ENCODE measurements around the gene SGCD. TPM values are rescaled to one million over a fixed set of nuclear protein-coding genes. Genes with fewer than 3 reads are reported as not detected.

The SGCD gene
- total RNA-seq, 2 experiments from 2014 or later, result not detected

DNA sequence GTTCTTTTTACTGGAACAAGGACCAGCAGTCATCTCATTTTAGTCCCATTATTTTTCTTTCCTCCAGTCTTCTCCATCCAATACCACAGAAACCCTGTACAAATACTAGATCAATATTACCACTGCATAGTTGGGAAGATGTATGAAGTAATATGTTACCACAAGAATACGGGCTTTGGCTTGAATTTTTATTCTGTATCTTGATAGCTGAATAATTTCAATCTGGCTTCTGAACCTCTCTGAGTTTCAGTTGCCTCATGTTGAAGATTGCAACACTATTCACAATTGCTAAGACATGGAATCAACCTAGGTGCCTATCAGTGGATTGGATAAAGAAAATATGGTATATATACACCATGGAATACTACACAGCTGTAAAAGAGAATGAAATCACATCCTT, 82.9 kb downstream of the SGCD start:
- no peaks in the 10 kb centered on the region for H3K36me3 ChIP-seq (ENCODE audit: insufficient read depth, low read length)
- no peak overlapping the region for H3K27ac ChIP-seq (ENCODE audit: low read depth, low read length, poor library complexity, severe bottlenecking)
- H2AFZ ChIP-seq (ENCODE audit: low read length), result no peak overlapping the region
- no peaks in the 10 kb centered on the region for H4K20me1 ChIP-seq (ENCODE audit: insufficient read depth, low read length)
- H3K4me2 ChIP-seq (ENCODE audit: low read length), result no peak overlapping the region
- intact Hi-C loops (cut with micrococcal nuclease; ENCODE audit: unreplicated experiment), result no loop called here
- CTCF ChIA-PET (ENCODE audit: unreplicated experiment), result no interaction called here
- no TSS peak for BruUV-seq (replicated peaks)
- DNase-seq (ENCODE audit: low spot score), result no peak
- no peak overlapping the region for H3K4me3 ChIP-seq (ENCODE audit: low read depth, low read length, poor library complexity, severe bottlenecking)
- no peaks in the 10 kb centered on the region for H3K79me2 ChIP-seq (ENCODE audit: insufficient read depth, low read depth, low read length)
- H3K9me3 ChIP-seq (ENCODE audit: low read length), result no peaks in the 10 kb centered on the region
- no peaks in the 10 kb centered on the region for H3K9me2 ChIP-seq (ENCODE audit: insufficient read depth, low read length)
- TF ChIP-seq CTCF (conservative IDR thresholded peaks at IDR 0.05; ENCODE audit: low read length) (no peak), EZH2phosphoT487 (IDR thresholded peaks at IDR 0.05; ENCODE audit: borderline replicate concordance, low read depth, low read length) (no peak)
- POLR2A ChIA-PET, result interaction anchor here (0.7 to 1.3 kb wide), 3 partner anchors 9 to 30 kb away, joined by 3 to 4 read pairs (median 4); no protein-coding TSS in a partner anchor
- no peaks in the 10 kb centered on the region for H3K4me1 ChIP-seq (ENCODE audit: insufficient read depth, low read length, poor library complexity, severe bottlenecking)

DNA sequence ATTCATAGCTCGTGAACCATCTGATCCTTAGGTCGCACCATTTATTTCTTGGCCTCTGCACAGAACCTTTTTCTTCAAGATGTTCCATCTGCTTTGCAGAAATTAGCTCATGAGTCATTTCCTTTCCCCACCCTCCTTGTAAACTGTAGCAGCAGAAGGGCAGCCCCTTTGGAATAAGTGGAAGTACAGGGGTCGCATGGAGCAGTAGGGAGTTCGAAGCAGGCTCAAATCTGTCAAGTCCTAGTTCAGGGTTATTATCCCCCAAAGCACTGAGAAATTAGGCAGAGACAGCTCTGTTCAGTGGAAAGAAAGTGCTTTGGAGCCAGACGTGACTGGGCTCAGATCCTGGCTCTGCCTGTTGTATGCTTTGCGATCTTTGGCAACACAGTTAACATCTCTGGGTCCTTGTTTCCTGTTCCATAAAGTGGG, 84.2 kb downstream of the SGCD start:
- no peak for TF ChIP-seq EZH2phosphoT487 (IDR thresholded peaks at IDR 0.05; ENCODE audit: borderline replicate concordance, low read depth, low read length)
- no peak for TF ChIP-seq CTCF (conservative IDR thresholded peaks at IDR 0.05; ENCODE audit: low read length)
- no peak for DNase-seq (ENCODE audit: low spot score)
- Histone ChIP-seq H3K36me3 (ENCODE audit: insufficient read depth, low read length) (no peaks in the 10 kb centered on the region), H3K4me3 (ENCODE audit: low read depth, low read length, poor library complexity, severe bottlenecking) (no peak overlapping the region), H3K4me2 (ENCODE audit: low read length) (no peak overlapping the region), H3K79me2 (ENCODE audit: insufficient read depth, low read depth, low read length) (no peaks in the 10 kb centered on the region), H3K4me1 (ENCODE audit: insufficient read depth, low read length, poor library complexity, severe bottlenecking) (no peaks in the 10 kb centered on the region), H2AFZ (ENCODE audit: low read length) (no peak overlapping the region), H3K27ac (ENCODE audit: low read depth, low read length, poor library complexity, severe bottlenecking) (no peak overlapping the region), H3K9me3 (ENCODE audit: low read length) (no peaks in the 10 kb centered on the region), H3K9me2 (ENCODE audit: insufficient read depth, low read length) (no peaks in the 10 kb centered on the region), H4K20me1 (ENCODE audit: insufficient read depth, low read length) (no peaks in the 10 kb centered on the region)
- intact Hi-C loops (cut with micrococcal nuclease; ENCODE audit: unreplicated experiment), result no loop called here
- no TSS peak for BruUV-seq (replicated peaks)
- ChIA-PET CTCF (ENCODE audit: unreplicated experiment) (no interaction called here), POLR2A (interaction anchor here (0.9 to 1.3 kb wide), 2 partner anchors 8 to 10 kb away, joined by 4 read pairs; no protein-coding TSS in a partner anchor)

DNA sequence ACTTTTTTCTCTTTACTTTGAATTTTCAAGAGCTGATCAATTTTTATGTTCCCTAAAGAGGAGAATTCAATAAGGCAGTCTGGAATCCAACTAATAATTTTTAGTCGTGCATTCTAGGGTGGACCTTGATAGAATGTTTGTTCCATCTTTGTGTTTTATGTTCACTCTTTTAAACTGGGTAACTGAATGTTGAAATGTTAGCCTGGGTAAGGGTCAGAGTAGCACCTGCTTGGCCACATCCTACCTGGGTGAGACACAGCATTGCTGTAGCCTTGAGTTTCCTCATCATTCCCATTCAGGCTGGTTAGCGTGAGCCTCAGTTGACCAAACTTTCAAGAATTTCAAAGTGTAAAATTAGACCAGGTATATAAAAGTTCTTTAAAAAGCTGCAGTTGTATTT, 85.0 kb downstream of the SGCD start:
- H3K4me1 ChIP-seq (ENCODE audit: insufficient read depth, low read length, poor library complexity, severe bottlenecking), result no peaks in the 10 kb centered on the region
- ChIA-PET CTCF (ENCODE audit: unreplicated experiment) (no interaction called here), POLR2A (interaction anchor here (1.0 to 1.2 kb wide), 2 partner anchors 10 to 40 kb away, joined by 3 read pairs; no protein-coding TSS in a partner anchor)
- no peak overlapping the region for H3K4me3 ChIP-seq (ENCODE audit: low read depth, low read length, poor library complexity, severe bottlenecking)
- TF ChIP-seq CTCF (conservative IDR thresholded peaks at IDR 0.05; ENCODE audit: low read length), result no peak
- no peak for TF ChIP-seq EZH2phosphoT487 (IDR thresholded peaks at IDR 0.05; ENCODE audit: borderline replicate concordance, low read depth, low read length)
- H3K9me2 ChIP-seq (ENCODE audit: insufficient read depth, low read length), result no peaks in the 10 kb centered on the region
- H4K20me1 ChIP-seq (ENCODE audit: insufficient read depth, low read length), result no peaks in the 10 kb centered on the region
- no peak overlapping the region for H3K27ac ChIP-seq (ENCODE audit: low read depth, low read length, poor library complexity, severe bottlenecking)
- no peaks in the 10 kb centered on the region for H3K36me3 ChIP-seq (ENCODE audit: insufficient read depth, low read length)
- no peak overlapping the region for H3K4me2 ChIP-seq (ENCODE audit: low read length)
- no peak overlapping the region for H2AFZ ChIP-seq (ENCODE audit: low read length)
- H3K79me2 ChIP-seq (ENCODE audit: insufficient read depth, low read depth, low read length), result no peaks in the 10 kb centered on the region
- intact Hi-C loops (cut with micrococcal nuclease; ENCODE audit: unreplicated experiment), result no loop called here
- no peaks in the 10 kb centered on the region for H3K9me3 ChIP-seq (ENCODE audit: low read length)
- no peak for DNase-seq (ENCODE audit: low spot score)
- BruUV-seq (replicated peaks), result no TSS peak

All from OCI-LY7 (cell line).